ENCODE results near the gene MARS1.

GRCh38 chr12:57439762-57440266 lies 48.1 kb upstream of the MARS1 start:
- TF ChIP-seq POLR2AphosphoS5 (IDR thresholded peaks at IDR 0.05; ENCODE audit: borderline replicate concordance, low read depth, low read length) (no peak), EZH2 (IDR thresholded peaks at IDR 0.05) (no peak)

Data from SK-N-MC (cell line).